HepG2 (cell line): ENCODE measurements around the gene COQ3. TPM values are rescaled to one million over a fixed set of nuclear protein-coding genes. Genes with fewer than 3 reads are reported as not detected.

Experiments
- ARNT2 ChIP-seq: sonication (generic); formaldehyde crosslinking; IDR thresholded peaks from 2 replicates; pipeline ENCODE4 v1.8.0; 2022; ENCODE audit warnings: mild to moderate bottlenecking, low read depth, missing genetic modification reagents, moderate library complexity
- ASH2L ChIP-seq: fragments of 300-600, 200-600 bp; sonication (generic); IDR thresholded peaks from 2 replicates; pipeline ENCODE4 v1.7.0; 2017; ENCODE audit warnings: low read depth, mild to moderate bottlenecking, moderate library complexity, mixed read lengths, low read length; ENCODE audit not compliant: insufficient read length
- ATF1 ChIP-seq: IDR thresholded peaks from 2 replicates; pipeline ENCODE4 v1.6.1; 2016; ENCODE audit warnings: mild to moderate bottlenecking, control low read depth
- CAMTA2 ChIP-seq: sonication (generic); formaldehyde crosslinking; IDR thresholded peaks from 2 replicates; pipeline ENCODE4 v1.4.0; 2020; ENCODE audit warnings: mild to moderate bottlenecking, missing genetic modification reagents, borderline replicate concordance
- CREBL2 ChIP-seq: sonication (generic); formaldehyde crosslinking; IDR thresholded peaks from 2 replicates; pipeline ENCODE4 v1.8.1; 2023; ENCODE audit warnings: missing genetic modification reagents, mild to moderate bottlenecking, borderline replicate concordance
- FOXM1 ChIP-seq: sonication (generic); formaldehyde crosslinking; IDR thresholded peaks from 2 replicates; pipeline ENCODE4 v1.5.0; 2020; ENCODE audit warnings: missing genetic modification reagents
- HNRNPH1 ChIP-seq: fragments of 200-400 bp; formaldehyde crosslinking; optimal IDR thresholded peaks from 2 replicates; pipeline ENCODE3; 2017; ENCODE audit warnings: mild to moderate bottlenecking, low read depth, low read length
- KLF11 ChIP-seq: IDR thresholded peaks from 2 replicates; pipeline ENCODE4 v1.6.1; 2016; ENCODE audit warnings: missing compliant biosample characterization
- PHF20 ChIP-seq: sonication (generic); formaldehyde crosslinking; IDR thresholded peaks from 2 replicates; pipeline ENCODE4 v1.5.0; 2020; ENCODE audit warnings: mild to moderate bottlenecking, missing genetic modification reagents
- PHF5A ChIP-seq: IDR thresholded peaks from one replicate; pipeline ENCODE4 v1.6.1; 2018; ENCODE audit warnings: low read depth, missing genetic modification reagents; ENCODE audit not compliant: unreplicated experiment
- RBM39 ChIP-seq: fragments of 200-400 bp; formaldehyde crosslinking; IDR thresholded peaks from one replicate; pipeline ENCODE4 v1.6.1; 2018; ENCODE audit warnings: antibody characterized with exemption, mild to moderate bottlenecking, low read depth, low read length; ENCODE audit not compliant: poor library complexity, severe bottlenecking
- RELA ChIP-seq: sonication (generic); formaldehyde crosslinking; IDR thresholded peaks from 2 replicates; pipeline ENCODE4 v1.4.0; 2020; ENCODE audit warnings: missing genetic modification reagents
- SOX6 ChIP-seq, 2 experiments: fragments of 450-650 bp in 1 of 2; sonication (generic) in 1 of 2; formaldehyde crosslinking in 1 of 2; IDR thresholded peaks; 2 replicates each; pipeline versions ENCODE4 v1.4.0 to v1.6.1; 2017 to 2020; ENCODE audit warnings: antibody characterized with exemption in 1 of 2, mild to moderate bottlenecking in 1 of 2, missing genetic modification reagents in 1 of 2
- ZBTB43 ChIP-seq: sonication (generic); formaldehyde crosslinking; conservative IDR thresholded peaks from 2 replicates; pipeline ENCODE4 v1.4.0; 2020; ENCODE audit warnings: missing genetic modification reagents
- ZBTB7B ChIP-seq: sonication (generic); formaldehyde crosslinking; IDR thresholded peaks from 2 replicates; pipeline ENCODE4 v1.4.0; 2020; ENCODE audit warnings: missing genetic modification reagents
- ZNF12 ChIP-seq: sonication (generic); formaldehyde crosslinking; IDR thresholded peaks from 2 replicates; pipeline ENCODE4 v1.5.0; 2020; ENCODE audit warnings: missing genetic modification reagents
- ZNF232 ChIP-seq: sonication (generic); formaldehyde crosslinking; IDR thresholded peaks from 2 replicates; pipeline ENCODE4 v1.4.0; 2020; ENCODE audit warnings: missing genetic modification reagents, borderline replicate concordance
- ZNF296 ChIP-seq: sonication (generic); formaldehyde crosslinking; conservative IDR thresholded peaks from 2 replicates; pipeline ENCODE4 v1.5.0; 2020; ENCODE audit warnings: mild to moderate bottlenecking, missing genetic modification reagents
- ZNF335 ChIP-seq: sonication (generic); formaldehyde crosslinking; IDR thresholded peaks from 2 replicates; pipeline ENCODE4 v1.4.0; 2020; ENCODE audit warnings: missing genetic modification reagents
- ZNF350 ChIP-seq: sonication (generic); formaldehyde crosslinking; IDR thresholded peaks from 2 replicates; pipeline ENCODE4 v1.4.0; 2020; ENCODE audit warnings: mild to moderate bottlenecking, low read depth, missing genetic modification reagents, borderline replicate concordance
- ZNF589 ChIP-seq: sonication (generic); formaldehyde crosslinking; conservative IDR thresholded peaks from 2 replicates; pipeline ENCODE4 v1.8.0; 2022; ENCODE audit warnings: mild to moderate bottlenecking, moderate library complexity, missing genetic modification reagents
- ZSCAN20 ChIP-seq: sonication (generic); formaldehyde crosslinking; IDR thresholded peaks from 2 replicates; pipeline ENCODE4 v1.4.0; 2020; ENCODE audit warnings: missing genetic modification reagents, mild to moderate bottlenecking, borderline replicate concordance
- polyA plus RNA-seq, 8 experiments: library from polyadenylated mRNA; depleted of rRNA in 3 of 8; stranded (reverse) in 7 of 8; unstranded in 1 of 8; fragments of >200 nt; fragmentation: Illumina TruSeq in 4 of 8; extraction: Trizol in 4 of 8; gene quantifications; 2 replicates each; pipeline versions ENCODE4 v1.2.1 to v1.2.3, GENCODE V29; 2011 to 2016; ENCODE audit warnings: low read depth in 4 of 8, missing spikeins in 1 of 8, mixed read lengths in 1 of 8; ENCODE audit not compliant: insufficient read depth in 1 of 8
- total RNA-seq, 5 experiments: library from RNA; depleted of rRNA; stranded (reverse); fragments of >200 nt; fragmentation: Illumina TruSeq; extraction: Trizol; gene quantifications; 2 replicates each; pipeline ENCODE4 v1.2.3, GENCODE V29; 2016; ENCODE audit warnings: low read depth in 1 of 5
- TF ChIP-seq, protein P1 (sequence below): sonication (generic); formaldehyde crosslinking; IDR thresholded peaks from 2 replicates; pipeline ENCODE4 v1.4.0; 2020; ENCODE audit warnings: mild to moderate bottlenecking, missing genetic modification reagents
- TF ChIP-seq, protein P2 (sequence below), 2 experiments: sonication (generic) in 1 of 2; formaldehyde crosslinking in 1 of 2; IDR thresholded peaks; 2 replicates each; pipeline versions ENCODE4 v1.5.1 to v1.6.1; 2011 to 2020; ENCODE audit warnings: borderline replicate concordance in 1 of 2, low read depth in 1 of 2, low read length in 1 of 2, mild to moderate bottlenecking in 1 of 2, missing genetic modification reagents in 1 of 2, moderate library complexity in 1 of 2
- TF ChIP-seq, protein P3 (sequence below): sonication (generic); formaldehyde crosslinking; IDR thresholded peaks from 2 replicates; pipeline ENCODE4 v1.5.0; 2020; ENCODE audit warnings: missing genetic modification reagents, mild to moderate bottlenecking, borderline replicate concordance

COQ3 gene
- total and polyA plus RNA-seq, 2 of the 13 experiments (the other 11 are each of a cell fraction or from before 2014, with no cell fraction given) = 5.3 to 20.5 TPM

DNA sequence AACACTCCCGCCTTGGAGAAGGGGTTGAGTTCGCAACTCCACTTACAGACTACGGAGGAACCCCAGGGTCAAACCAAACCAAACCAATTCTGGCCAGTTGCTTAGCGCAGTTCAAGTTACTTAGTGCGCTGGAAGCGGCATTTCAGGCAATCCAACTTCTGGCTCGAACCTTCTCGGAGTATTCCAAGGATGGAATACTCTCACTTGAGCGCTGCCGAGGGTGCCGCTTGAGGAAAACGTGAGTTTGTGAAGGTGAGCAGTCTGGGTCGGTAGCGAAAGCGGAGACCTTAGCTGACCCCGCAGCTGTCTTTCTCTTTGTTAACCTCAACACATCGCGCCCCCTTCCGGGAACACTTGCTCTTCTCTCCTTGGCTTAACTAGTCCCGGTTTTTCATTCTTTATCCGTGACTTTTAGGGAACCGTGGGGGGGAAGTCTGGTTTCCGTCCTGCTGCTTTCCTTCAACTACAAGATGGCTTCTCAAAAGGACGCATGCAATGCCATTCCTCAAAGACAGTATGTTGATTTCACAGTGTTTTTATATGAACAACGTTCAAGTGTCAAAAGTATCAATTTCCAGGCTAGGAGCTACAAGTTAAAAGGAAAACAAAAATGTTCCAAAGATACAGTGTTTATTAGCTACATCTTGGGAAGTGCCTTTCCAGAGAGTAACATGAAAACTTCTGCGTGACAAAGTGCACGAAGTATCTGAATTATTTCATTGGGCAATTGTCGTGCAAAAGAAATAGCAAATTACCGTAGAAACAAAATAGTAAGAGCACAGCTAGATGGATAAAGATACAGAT, 31.9 kb upstream of the COQ3 start (continued):
- TF ChIP-seq CAMTA2 (CRISPR knock-in tag) = no peak
- no peak for TF ChIP-seq RELA (CRISPR knock-in tag)
- TF ChIP-seq RBM39 = no peak
- TF ChIP-seq ZNF12 (CRISPR knock-in tag) = no peak
- TF ChIP-seq, protein P1, sequence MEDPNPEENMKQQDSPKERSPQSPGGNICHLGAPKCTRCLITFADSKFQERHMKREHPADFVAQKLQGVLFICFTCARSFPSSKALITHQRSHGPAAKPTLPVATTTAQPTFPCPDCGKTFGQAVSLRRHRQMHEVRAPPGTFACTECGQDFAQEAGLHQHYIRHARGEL (CRISPR knock-in tag) = no peak
- TF ChIP-seq ATF1 = no peak
- no peak for TF ChIP-seq ZNF296 (CRISPR knock-in tag)
- no peak for TF ChIP-seq ZSCAN20 (CRISPR knock-in tag)
- 0 out of 2 replicates have a peak, but pooled peaks have one; percentile 40 for TF ChIP-seq KLF11
- TF ChIP-seq ZNF589 (CRISPR knock-in tag) = no peak
- TF ChIP-seq, protein P2, sequence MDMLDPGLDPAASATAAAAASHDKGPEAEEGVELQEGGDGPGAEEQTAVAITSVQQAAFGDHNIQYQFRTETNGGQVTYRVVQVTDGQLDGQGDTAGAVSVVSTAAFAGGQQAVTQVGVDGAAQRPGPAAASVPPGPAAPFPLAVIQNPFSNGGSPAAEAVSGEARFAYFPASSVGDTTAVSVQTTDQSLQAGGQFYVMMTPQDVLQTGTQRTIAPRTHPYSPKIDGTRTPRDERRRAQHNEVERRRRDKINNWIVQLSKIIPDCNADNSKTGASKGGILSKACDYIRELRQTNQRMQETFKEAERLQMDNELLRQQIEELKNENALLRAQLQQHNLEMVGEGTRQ (IDR thresholded peaks at IDR 0.05; ENCODE audit: low read depth, low read length) = no peak
- TF ChIP-seq, protein P2 (CRISPR knock-in tag; IDR thresholded peaks at IDR 0.05; ENCODE audit: borderline replicate concordance) = no peak
- TF ChIP-seq ZBTB43 = no peak
- TF ChIP-seq HNRNPH1 = no peak
- TF ChIP-seq, protein P3, sequence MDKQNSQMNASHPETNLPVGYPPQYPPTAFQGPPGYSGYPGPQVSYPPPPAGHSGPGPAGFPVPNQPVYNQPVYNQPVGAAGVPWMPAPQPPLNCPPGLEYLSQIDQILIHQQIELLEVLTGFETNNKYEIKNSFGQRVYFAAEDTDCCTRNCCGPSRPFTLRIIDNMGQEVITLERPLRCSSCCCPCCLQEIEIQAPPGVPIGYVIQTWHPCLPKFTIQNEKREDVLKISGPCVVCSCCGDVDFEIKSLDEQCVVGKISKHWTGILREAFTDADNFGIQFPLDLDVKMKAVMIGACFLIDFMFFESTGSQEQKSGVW (CRISPR knock-in tag) = no peak
- 0 out of 2 replicates have a peak, but pooled peaks have one; percentile 22 for TF ChIP-seq ZNF350 (CRISPR knock-in tag)
- no peak for TF ChIP-seq FOXM1 (CRISPR knock-in tag)
- peak; percentile 61 for TF ChIP-seq ASH2L
- no peak for TF ChIP-seq PHF5A (CRISPR knock-in tag)
- TF ChIP-seq PHF20 = 0 out of 2 replicates have a peak, but pooled peaks have one; percentile 61
- no peak for TF ChIP-seq ZNF335 (CRISPR knock-in tag)
- TF ChIP-seq SOX6 (IDR thresholded peaks at IDR 0.05) = no peak
- peak; percentile 57 for TF ChIP-seq SOX6 (CRISPR knock-in tag; IDR thresholded peaks at IDR 0.05)
- no peak for TF ChIP-seq CREBL2
- TF ChIP-seq ZBTB7B (CRISPR knock-in tag) = no peak
- TF ChIP-seq ARNT2 (CRISPR knock-in tag) = no peak
- TF ChIP-seq ZNF232 (CRISPR knock-in tag) = no peak
